GM12864 (cell line): ENCODE data around the gene ASB5.
"Not testable (repeated sequence)": the region's sequence is repeated elsewhere in the genome, so short reads cannot be mapped to it uniquely, and the experiment has no call there.

Source experiments
- DNase-seq: peaks from one replicate; pipeline ENCODE4 v3.0.0-alpha.2; 2011; ENCODE audit warnings: low read depth
- H3K4me3 ChIP-seq: 2 replicates; pipeline ENCODE4 v1.5.1; 2011; ENCODE audit warnings: mild to moderate bottlenecking, low read depth, low read length, control low read depth
- CTCF ChIP-seq: IDR thresholded peaks from 2 replicates; pipeline ENCODE4 v1.5.1; 2011; ENCODE audit warnings: low read depth, mild to moderate bottlenecking, moderate library complexity, low read length, control low read depth, inconsistent platforms; ENCODE audit errors: missing control alignments

ASB5 gene

GRCh38 chr4:176286728-176287127, 17.7 kb upstream of the ASB5 start:
- DNase-seq: no peak
- TF ChIP-seq CTCF: no peak
- H3K4me3 ChIP-seq: no peak overlapping the region

- DNase-seq, H3K4me3 ChIP-seq: not testable (repeated sequence)
These were observed 10.5 kb upstream of the ASB5 start for GRCh38 chr4:176279560-176279959.

GRCh38 chr4:176277162-176277904, 8.3 kb upstream of the ASB5 start:
- H3K4me3 ChIP-seq: no peak overlapping the region
- peak; percentile 56 for TF ChIP-seq CTCF
- DNase-seq: no peak

DNA sequence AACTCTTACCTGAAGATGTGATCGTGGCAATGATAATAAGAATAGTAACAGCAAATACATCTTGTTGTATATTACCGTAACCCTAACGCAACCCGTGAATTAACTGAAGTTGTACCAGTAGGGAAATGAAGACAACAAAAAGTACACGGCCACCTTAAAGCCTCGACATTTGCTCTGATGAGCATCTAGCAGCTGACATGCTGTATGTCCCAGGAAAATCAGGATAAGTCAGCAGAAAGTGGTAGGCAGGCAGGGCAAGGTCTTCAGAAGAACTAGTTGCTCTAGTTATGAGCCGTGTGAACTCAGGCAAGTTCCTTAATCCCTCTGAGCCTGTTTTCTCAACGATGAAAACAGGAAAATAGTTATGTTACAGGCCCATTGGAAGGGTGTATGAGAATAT, 7.7 kb upstream of the ASB5 start:
- TF ChIP-seq CTCF: no peak
- H3K4me3 ChIP-seq: no peak overlapping the region
- DNase-seq: no peak

DNA sequence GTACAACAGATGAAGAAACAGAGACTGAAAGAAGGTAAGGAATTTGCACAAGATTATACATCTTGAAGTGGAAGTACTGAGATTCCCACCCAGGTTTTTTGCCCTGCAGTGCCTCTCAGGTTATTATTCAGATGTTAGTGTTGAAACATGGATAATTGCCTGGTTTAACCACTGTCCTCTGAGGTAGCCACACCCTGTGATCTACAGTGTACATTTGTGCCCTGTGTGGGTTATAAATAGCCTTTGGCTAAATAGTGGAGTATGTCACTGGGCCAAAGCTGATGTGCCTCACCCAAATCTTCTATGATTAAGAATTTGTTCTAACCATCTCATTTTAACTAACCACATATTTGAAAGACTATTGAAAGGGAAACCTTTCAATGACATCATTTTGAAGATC, 5.4 kb upstream of the ASB5 start:
- no peak for DNase-seq
- H3K4me3 ChIP-seq: no peak overlapping the region
- TF ChIP-seq CTCF: no peak

DNA sequence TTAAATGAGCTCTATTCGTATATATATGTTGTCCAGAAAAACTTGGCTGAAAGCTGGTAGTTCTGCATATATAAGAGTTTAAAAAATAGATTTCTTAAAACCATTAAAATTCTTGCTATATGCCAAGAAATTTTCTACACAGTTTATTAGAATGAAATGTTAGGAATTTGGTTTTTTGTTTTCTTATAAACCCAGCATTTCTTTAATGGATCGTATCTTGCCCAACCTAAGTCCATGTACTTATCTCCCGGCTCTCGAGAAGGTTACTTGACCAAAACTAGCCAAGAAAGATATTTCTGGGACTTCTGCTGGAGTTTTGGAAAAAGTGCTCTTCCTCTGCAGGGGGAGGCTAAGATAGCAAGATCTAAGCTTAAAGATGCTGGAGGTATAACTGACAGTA, 4.7 kb upstream of the ASB5 start:
- DNase-seq: no peak

GRCh38 chr4:176272799-176273198, 3.8 kb upstream of the ASB5 start:
- no peak overlapping the region for H3K4me3 ChIP-seq
- TF ChIP-seq CTCF: no peak
- DNase-seq: no peak

More for the DNA sequence above, 4.7 kb upstream of the ASB5 start:
- no peak for TF ChIP-seq CTCF
- no peak overlapping the region for H3K4me3 ChIP-seq

DNA sequence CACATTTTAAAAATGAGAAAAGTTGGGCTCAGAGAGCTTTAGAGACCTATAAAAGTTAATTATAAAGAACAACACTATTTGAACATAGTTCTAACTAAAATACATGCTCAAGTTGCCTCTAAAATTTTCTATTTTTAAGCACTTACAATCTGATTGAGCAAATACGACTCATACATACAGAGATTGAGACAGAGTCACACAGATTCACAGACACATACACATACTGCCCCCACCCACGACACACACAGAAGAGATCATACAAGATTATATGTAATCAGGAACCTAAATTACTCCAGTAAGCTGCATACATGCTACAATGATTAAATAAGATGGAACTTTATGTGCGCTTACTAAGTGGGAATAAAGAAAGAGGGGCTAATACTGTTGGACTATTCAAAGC, 2.7 kb upstream of the ASB5 start:
- no peak overlapping the region for H3K4me3 ChIP-seq
- TF ChIP-seq CTCF: no peak
- DNase-seq: no peak
